Measurements from ENCODE around the gene FTCD.

GRCh38 chr21:46191257-46191685 lies 35.9 kb upstream of the FTCD start:
- no peak for TF ChIP-seq POLR2A (IDR thresholded peaks at IDR 0.05)
- TF ChIP-seq CTCF (IDR thresholded peaks at IDR 0.05) = no peak
- TF ChIP-seq POLR2AphosphoS5 (IDR thresholded peaks at IDR 0.05) = no peak
